H9 (cell line): ENCODE measurements around the gene HSD17B12. TPM values are rescaled to one million over a fixed set of nuclear protein-coding genes. Genes with fewer than 3 reads are reported as not detected.
A peak's percentile ranks its signal among the peaks of the same experiment; 100 is the strongest.

Experiments
- DNase-seq: peaks from one replicate; pipeline ENCODE4 v3.0.0-alpha.2; 2017
- H2AFZ ChIP-seq: one replicate; pipeline ENCODE4 v1.6.1; 2013; ENCODE audit warnings: mild to moderate bottlenecking, low read length, control low read depth, moderate library complexity
- H2AK5ac ChIP-seq: 2 replicates; pipeline ENCODE4 v1.6.1; 2013; ENCODE audit warnings: low read length, control low read depth, mixed read lengths; ENCODE audit not compliant: insufficient read length
- H2BK120ac ChIP-seq: one replicate; pipeline ENCODE4 v1.6.1; 2013; ENCODE audit warnings: low read depth, mild to moderate bottlenecking, low read length, control low read depth, inconsistent platforms; ENCODE audit not compliant: poor library complexity, severe bottlenecking
- H2BK12ac ChIP-seq: 2 replicates; pipeline ENCODE4 v1.6.1; 2013; ENCODE audit warnings: low read length, control low read depth, mixed read lengths, low read depth; ENCODE audit not compliant: insufficient read length
- H2BK15ac ChIP-seq: 2 replicates; pipeline ENCODE4 v1.6.1; 2013; ENCODE audit warnings: low read depth, low read length, control low read depth
- H2BK20ac ChIP-seq: one replicate; pipeline ENCODE4 v1.6.1; 2013; ENCODE audit warnings: low read depth, mild to moderate bottlenecking, low read length, control low read depth, inconsistent platforms; ENCODE audit not compliant: poor library complexity, severe bottlenecking
- H2BK5ac ChIP-seq: 2 replicates; pipeline ENCODE4 v1.6.1; 2013; ENCODE audit warnings: low read length, control low read depth, mixed read lengths; ENCODE audit not compliant: insufficient read length
- H3K14ac ChIP-seq: 2 replicates; pipeline ENCODE4 v1.6.1; 2013; ENCODE audit warnings: low read length, control low read depth; ENCODE audit not compliant: insufficient read depth
- H3K18ac ChIP-seq: 2 replicates; pipeline ENCODE4 v1.6.1; 2013; ENCODE audit warnings: low read depth, mild to moderate bottlenecking, mixed read lengths, low read length, control low read depth; ENCODE audit not compliant: insufficient read length
- H3K23ac ChIP-seq: 2 replicates; pipeline ENCODE4 v1.6.1; 2013; ENCODE audit warnings: low read length, control low read depth, mixed read lengths, low read depth; ENCODE audit not compliant: insufficient read length
- H3K23me2 ChIP-seq: 2 replicates; pipeline ENCODE4 v1.6.1; 2013; ENCODE audit warnings: low read depth, mild to moderate bottlenecking, mixed read lengths, low read length, control low read depth; ENCODE audit not compliant: insufficient read length, poor library complexity, severe bottlenecking
- H3K27ac ChIP-seq: 2 replicates; pipeline ENCODE4 v1.5.1; 2013; ENCODE audit warnings: low read length, control low read depth, mixed read lengths, low read depth; ENCODE audit not compliant: insufficient read length
- H3K27me3 ChIP-seq: 2 replicates; pipeline ENCODE4 v1.6.1; 2013; ENCODE audit warnings: low read length, control low read depth, inconsistent platforms; ENCODE audit not compliant: insufficient read depth
- H3K4ac ChIP-seq: 2 replicates; pipeline ENCODE4 v1.6.1; 2013; ENCODE audit warnings: low read depth, mild to moderate bottlenecking, control low read depth, inconsistent platforms, low read length, moderate library complexity
- H3K4me1 ChIP-seq: 2 replicates; pipeline ENCODE4 v1.6.1; 2013; ENCODE audit warnings: low read length, control low read depth, inconsistent platforms; ENCODE audit not compliant: insufficient read depth
- H3K4me2 ChIP-seq: 2 replicates; pipeline ENCODE4 v1.6.1; 2013; ENCODE audit warnings: low read length, control low read depth, mixed read lengths; ENCODE audit not compliant: insufficient read length, insufficient read depth
- H3K56ac ChIP-seq: 2 replicates; pipeline ENCODE4 v1.6.1; 2013; ENCODE audit warnings: low read depth, mild to moderate bottlenecking, mixed read lengths, low read length, control low read depth; ENCODE audit not compliant: insufficient read length
- H3K79me1 ChIP-seq: 2 replicates; pipeline ENCODE4 v1.6.1; 2013; ENCODE audit warnings: low read depth, mild to moderate bottlenecking, moderate library complexity, low read length, control low read depth, inconsistent platforms; ENCODE audit not compliant: insufficient read depth, poor library complexity, severe bottlenecking
- H3K79me2 ChIP-seq: 2 replicates; pipeline ENCODE4 v1.6.1; 2013; ENCODE audit warnings: low read length, control low read depth, inconsistent platforms; ENCODE audit not compliant: insufficient read depth
- H3K9ac ChIP-seq: 2 replicates; pipeline ENCODE4 v1.6.1; 2013; ENCODE audit warnings: low read length, control low read depth, mixed read lengths; ENCODE audit not compliant: insufficient read length; ENCODE audit errors: extremely low read depth
- H3K9me3 ChIP-seq: one replicate; pipeline ENCODE4 v1.6.1; 2013; ENCODE audit warnings: low read depth, low read length, inconsistent platforms; ENCODE audit not compliant: control insufficient read depth
- H3T11ph ChIP-seq: one replicate; pipeline ENCODE4 v1.6.1; 2013; ENCODE audit warnings: mild to moderate bottlenecking, low read length, control low read depth, inconsistent platforms
- H4K20me1 ChIP-seq: one replicate; pipeline ENCODE4 v1.6.1; 2013; ENCODE audit not compliant: control insufficient read depth, insufficient read length, insufficient read depth
- H4K5ac ChIP-seq: 2 replicates; pipeline ENCODE4 v1.6.1; 2013; ENCODE audit warnings: low read depth, mild to moderate bottlenecking, mixed read lengths, low read length, control low read depth; ENCODE audit not compliant: insufficient read length
- H4K8ac ChIP-seq: replicated peaks from 2 replicates; pipeline ENCODE4 v1.6.1; 2013; ENCODE audit warnings: low read length, control low read depth, mixed read lengths, low read depth; ENCODE audit not compliant: insufficient read length
- H4K91ac ChIP-seq: 2 replicates; pipeline ENCODE4 v1.6.1; 2013; ENCODE audit warnings: low read depth, mild to moderate bottlenecking, moderate library complexity, mixed read lengths, low read length, control low read depth; ENCODE audit not compliant: insufficient read length
- H3K27ac Mint-ChIP-seq, 3 experiments: 2 replicates in 2 of 3; 3 replicates in 1 of 3; pipeline ENCODE4 v1.8.0; 2020 to 2021; ENCODE audit warnings: mixed read lengths in 3 of 3, mild to moderate bottlenecking in 1 of 3, moderate library complexity in 1 of 3
- H3K27me3 Mint-ChIP-seq: 2 replicates; pipeline ENCODE4 v1.8.0; 2021; ENCODE audit warnings: low read depth, mild to moderate bottlenecking, moderate library complexity, mixed read lengths
- H3K36me3 Mint-ChIP-seq, 3 experiments: 2 replicates in 2 of 3; 3 replicates in 1 of 3; pipeline ENCODE4 v1.8.0; 2020 to 2021; ENCODE audit warnings: low read depth in 3 of 3, mixed read lengths in 3 of 3; ENCODE audit not compliant: insufficient read depth in 1 of 3
- H3K4me1 Mint-ChIP-seq, 2 experiments: 2 replicates each; pipeline ENCODE4 v1.8.0; 2020; ENCODE audit warnings: mixed read lengths in 2 of 2
- H3K4me3 Mint-ChIP-seq, 2 experiments: 2 replicates in 1 of 2; 3 replicates in 1 of 2; pipeline ENCODE4 v1.8.0; 2020 to 2021; ENCODE audit warnings: mild to moderate bottlenecking in 2 of 2, mixed read lengths in 2 of 2, moderate library complexity in 1 of 2
- H3K9me3 Mint-ChIP-seq, 2 experiments: 2 replicates in 1 of 2; 3 replicates in 1 of 2; pipeline ENCODE4 v1.8.0; 2020; ENCODE audit warnings: mild to moderate bottlenecking in 2 of 2, mixed read lengths in 2 of 2, moderate library complexity in 1 of 2
- CTCF ChIP-seq: fragments of 200-600 bp; sonication (generic); conservative IDR thresholded peaks from 3 replicates; pipeline ENCODE4 v1.8.0; 2021; ENCODE audit warnings: antibody characterized with exemption, mild to moderate bottlenecking
- WGBS: extraction: QIAGEN DNeasy Blood & Tissue Kit; methylation state at CpG from one replicate; pipeline ENCODE4 v1.1.7; 2013; ENCODE audit warnings: missing lambda C conversion rate, low lambda C conversion rate, mixed read lengths; ENCODE audit not compliant: insufficient read length; ENCODE audit errors: extremely low coverage; 5-methylcytosine and 5-hydroxymethylcytosine counted together
- total RNA-seq: library from RNA; stranded (reverse); gene quantifications from 2 replicates; pipeline ENCODE4 v1.2.1, GENCODE V29; 2021

The HSD17B12 gene
- total RNA-seq, 1 experiment from 2014 or later: 111 TPM

DNA sequence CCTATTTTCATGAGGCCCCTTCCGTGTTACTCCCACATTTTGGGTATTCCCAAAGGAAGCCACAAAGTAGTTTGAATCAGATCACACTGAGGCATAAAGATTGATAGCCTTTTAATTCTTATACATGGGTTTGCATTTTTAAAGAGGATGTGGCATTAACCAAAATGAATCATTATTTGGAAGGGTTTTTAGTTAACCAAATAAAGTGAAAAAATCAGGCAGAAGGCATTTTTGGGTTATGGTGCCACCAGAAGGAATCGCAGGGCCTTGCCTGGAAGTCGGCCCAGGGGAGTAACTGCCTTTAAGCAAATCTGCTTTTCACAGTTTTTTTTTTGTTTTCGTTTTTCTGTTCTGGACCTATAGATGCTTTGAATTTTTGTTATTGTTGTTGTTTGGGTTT, 55.4 kb downstream of the HSD17B12 start:
- Histone ChIP-seq H3K14ac (no peak overlapping the region), H3K27ac (no peak overlapping the region), H3K56ac (no peak overlapping the region), H2BK20ac (no peak overlapping the region), H3K18ac (no peak overlapping the region), H2AFZ (no peak overlapping the region), H2AK5ac (no peak overlapping the region), H3K9ac (no peak overlapping the region), H4K5ac (no peak overlapping the region), H2BK15ac (no peak overlapping the region), H3K79me1 (peaks cover 13% of the 10 kb centered on the region), H4K20me1 (no peaks in the 10 kb centered on the region), H3K4me1 (peaks cover 9% of the 10 kb centered on the region; the same call in 1 of the 2 replicates), H3K27me3 (no peaks in the 10 kb centered on the region), H3T11ph (no peak overlapping the region), H3K4ac (no peak overlapping the region), H3K23ac (no peak overlapping the region), H3K23me2 (no peaks in the 10 kb centered on the region), H3K9me3 (no peaks in the 10 kb centered on the region), H2BK120ac (no peak overlapping the region), H3K79me2 (peaks cover 33% of the 10 kb centered on the region; the same call in 1 of the 2 replicates), H2BK5ac (no peak overlapping the region), H4K8ac (no peak overlapping the region), H4K91ac (no peak overlapping the region), H2BK12ac (no peak overlapping the region), H3K4me2 (no peak overlapping the region)
- WGBS: no CpG with 5 or more reads among the region's 4 CpGs
- Mint-ChIP-seq H3K4me1 (peaks cover 44 to 47% of the 10 kb centered on the region in 2 experiments), H3K9me3 (no peaks in the 10 kb centered on the region; a peak in 1 of 5 replicates), H3K27ac (peak overlapping the region; percentile 45 to 80 (median 47); a peak in 6 of 7 replicates), H3K36me3 (peaks cover 12 to 20% (median 14%) of the 10 kb centered on the region in 3 experiments; a peak in 6 of 7 replicates), H3K4me3 (peak overlapping the region in 1 of 2 experiments; percentile 45; a peak in 2 of 5 replicates), H3K27me3 (no peaks in the 10 kb centered on the region)
- DNase-seq: no peak
- TF ChIP-seq CTCF: no peak
